Measurements from ENCODE around the gene THADA.

Gene THADA

DNA sequence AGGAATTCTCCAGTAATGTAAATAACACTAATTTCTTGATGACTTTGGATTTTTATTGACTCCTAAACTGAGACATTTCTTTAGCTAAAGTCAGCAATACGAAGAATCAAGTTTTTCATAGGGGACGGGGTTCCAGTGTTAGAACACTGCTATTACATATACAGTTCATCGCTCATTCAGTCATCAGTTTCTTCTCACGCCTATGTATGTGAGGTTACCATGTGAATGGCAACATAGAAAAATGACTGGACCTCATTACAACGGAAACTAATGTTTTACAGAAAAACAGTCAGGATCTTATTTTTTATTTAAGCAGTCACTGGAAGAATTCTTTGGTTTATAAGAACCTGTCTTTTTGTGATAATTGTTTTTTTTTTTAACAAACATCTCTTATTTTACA, 56.4 kb downstream of the THADA start:
- Histone ChIP-seq H2AFZ (ENCODE audit: low read depth, low read length, severe bottlenecking) (no peak overlapping the region), H3K9me3 (ENCODE audit: insufficient read depth, low read length) (no peaks in the 10 kb centered on the region), H3K4me3 (ENCODE audit: insufficient read depth, low read length, poor library complexity, severe bottlenecking) (no peak overlapping the region), H3K9me2 (replicated peaks; ENCODE audit: insufficient read depth, low read length) (no peaks in the 10 kb centered on the region), H3F3A (ENCODE audit: insufficient read depth) (peaks cover 7% of the 10 kb centered on the region; the same call in 1 of the 2 replicates), H3K27me3 (ENCODE audit: low read length) (no peaks in the 10 kb centered on the region), H3K27ac (ENCODE audit: low read depth, low read length) (no peak overlapping the region), H4K20me1 (ENCODE audit: low read depth, low read length) (0 out of 2 replicates have a peak, but pooled peaks cover 4% of the 10 kb centered on the region), H3K79me2 (ENCODE audit: insufficient read depth, low read length) (no peaks in the 10 kb centered on the region), H3K36me3 (ENCODE audit: low read length) (peaks cover 32% of the 10 kb centered on the region; the same call in 1 of the 2 replicates), H3K9ac (ENCODE audit: low read length) (no peak overlapping the region), H3K4me2 (ENCODE audit: low read depth, low read length, poor library complexity, severe bottlenecking) (no peak overlapping the region)
- TF ChIP-seq, protein P1, sequence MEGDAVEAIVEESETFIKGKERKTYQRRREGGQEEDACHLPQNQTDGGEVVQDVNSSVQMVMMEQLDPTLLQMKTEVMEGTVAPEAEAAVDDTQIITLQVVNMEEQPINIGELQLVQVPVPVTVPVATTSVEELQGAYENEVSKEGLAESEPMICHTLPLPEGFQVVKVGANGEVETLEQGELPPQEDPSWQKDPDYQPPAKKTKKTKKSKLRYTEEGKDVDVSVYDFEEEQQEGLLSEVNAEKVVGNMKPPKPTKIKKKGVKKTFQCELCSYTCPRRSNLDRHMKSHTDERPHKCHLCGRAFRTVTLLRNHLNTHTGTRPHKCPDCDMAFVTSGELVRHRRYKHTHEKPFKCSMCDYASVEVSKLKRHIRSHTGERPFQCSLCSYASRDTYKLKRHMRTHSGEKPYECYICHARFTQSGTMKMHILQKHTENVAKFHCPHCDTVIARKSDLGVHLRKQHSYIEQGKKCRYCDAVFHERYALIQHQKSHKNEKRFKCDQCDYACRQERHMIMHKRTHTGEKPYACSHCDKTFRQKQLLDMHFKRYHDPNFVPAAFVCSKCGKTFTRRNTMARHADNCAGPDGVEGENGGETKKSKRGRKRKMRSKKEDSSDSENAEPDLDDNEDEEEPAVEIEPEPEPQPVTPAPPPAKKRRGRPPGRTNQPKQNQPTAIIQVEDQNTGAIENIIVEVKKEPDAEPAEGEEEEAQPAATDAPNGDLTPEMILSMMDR (IDR thresholded peaks at IDR 0.05; ENCODE audit: insufficient read depth, low read length, poor library complexity, severe bottlenecking) = no peak
- TF ChIP-seq EZH2phosphoT487 (conservative IDR thresholded peaks at IDR 0.05; ENCODE audit: low read length) = no peak

DNA sequence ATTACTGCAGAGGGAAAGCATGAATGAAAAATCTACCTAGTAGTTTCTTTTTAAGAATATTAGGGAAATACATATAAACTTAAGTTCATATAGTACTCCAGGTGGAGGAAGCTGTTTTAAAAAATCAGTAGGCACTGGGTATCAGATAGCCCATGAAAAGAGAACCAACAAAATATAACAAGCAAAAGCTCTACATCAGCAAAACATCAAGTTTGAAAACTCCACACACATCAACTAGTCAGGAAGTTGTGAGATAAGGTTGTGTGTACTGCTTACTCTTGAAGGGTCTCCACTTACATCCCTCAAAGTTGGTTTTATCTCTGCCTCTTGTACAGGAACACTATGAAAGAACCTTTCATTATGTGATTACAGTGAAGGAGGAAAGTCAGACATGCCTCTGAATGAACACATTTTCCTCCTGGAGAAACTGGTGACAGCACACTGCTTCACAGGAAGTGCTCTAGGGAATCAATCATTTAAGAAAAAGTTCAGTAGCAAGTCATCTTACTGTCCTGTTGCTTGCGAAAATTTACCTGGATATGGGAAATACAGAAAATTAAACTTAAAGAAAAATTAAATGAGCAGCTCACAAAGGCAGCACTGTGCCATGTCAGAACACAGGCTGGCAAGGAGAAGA, 57.7 kb downstream of the THADA start:
- no peaks in the 10 kb centered on the region for H3K79me2 ChIP-seq (ENCODE audit: insufficient read depth, low read length)
- H3K27me3 ChIP-seq (ENCODE audit: low read length) = no peaks in the 10 kb centered on the region
- H3K9ac ChIP-seq (ENCODE audit: low read length) = no peak overlapping the region
- no peak overlapping the region for H2AFZ ChIP-seq (ENCODE audit: low read depth, low read length, severe bottlenecking)
- H3K27ac ChIP-seq (ENCODE audit: low read depth, low read length) = no peak overlapping the region
- H3K4me3 ChIP-seq (ENCODE audit: insufficient read depth, low read length, poor library complexity, severe bottlenecking) = no peak overlapping the region
- no peaks in the 10 kb centered on the region for H3K9me3 ChIP-seq (ENCODE audit: insufficient read depth, low read length)
- H3K36me3 ChIP-seq (ENCODE audit: low read length) = peaks cover 32% of the 10 kb centered on the region; the same call in 1 of the 2 replicates
- H3F3A ChIP-seq (ENCODE audit: insufficient read depth) = peaks cover 7% of the 10 kb centered on the region; the same call in 1 of the 2 replicates
- TF ChIP-seq, protein P1 (IDR thresholded peaks at IDR 0.05; ENCODE audit: insufficient read depth, low read length, poor library complexity, severe bottlenecking) = no peak
- no peak for TF ChIP-seq EZH2phosphoT487 (conservative IDR thresholded peaks at IDR 0.05; ENCODE audit: low read length)
- no peaks in the 10 kb centered on the region for H3K9me2 ChIP-seq (replicated peaks; ENCODE audit: insufficient read depth, low read length)
- no peak overlapping the region for H3K4me2 ChIP-seq (ENCODE audit: low read depth, low read length, poor library complexity, severe bottlenecking)
- 0 out of 2 replicates have a peak, but pooled peaks cover 4% of the 10 kb centered on the region for H4K20me1 ChIP-seq (ENCODE audit: low read depth, low read length)

DNA sequence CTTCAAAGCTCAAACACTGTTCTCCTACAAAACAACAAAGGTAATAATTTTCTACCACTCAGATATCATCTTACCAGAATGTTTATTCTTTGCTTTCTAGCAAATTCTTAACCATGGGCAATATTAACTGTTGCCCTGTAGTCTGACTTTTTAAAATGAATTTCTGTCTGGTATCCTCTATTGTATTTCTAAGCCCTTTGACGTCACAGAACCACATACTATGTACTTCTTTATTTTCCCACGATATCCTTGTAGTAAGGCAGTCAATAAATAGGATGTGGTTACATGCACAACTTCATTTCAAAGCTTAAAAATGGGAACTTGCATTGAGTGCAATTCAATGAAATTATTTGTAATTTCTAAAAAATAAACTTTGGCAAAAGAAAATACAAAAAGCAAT, 58.7 kb downstream of the THADA start:
- Histone ChIP-seq H3K4me3 (ENCODE audit: insufficient read depth, low read length, poor library complexity, severe bottlenecking) (no peak overlapping the region), H3K9me3 (ENCODE audit: insufficient read depth, low read length) (no peaks in the 10 kb centered on the region), H2AFZ (ENCODE audit: low read depth, low read length, severe bottlenecking) (no peak overlapping the region), H3K27ac (ENCODE audit: low read depth, low read length) (no peak overlapping the region), H3K79me2 (ENCODE audit: insufficient read depth, low read length) (no peaks in the 10 kb centered on the region), H3K4me2 (ENCODE audit: low read depth, low read length, poor library complexity, severe bottlenecking) (no peak overlapping the region), H3K9me2 (replicated peaks; ENCODE audit: insufficient read depth, low read length) (no peaks in the 10 kb centered on the region), H3F3A (ENCODE audit: insufficient read depth) (peaks cover 3% of the 10 kb centered on the region; the same call in 1 of the 2 replicates), H4K20me1 (ENCODE audit: low read depth, low read length) (0 out of 2 replicates have a peak, but pooled peaks cover 3% of the 10 kb centered on the region), H3K9ac (ENCODE audit: low read length) (no peak overlapping the region), H3K27me3 (ENCODE audit: low read length) (no peaks in the 10 kb centered on the region), H3K36me3 (ENCODE audit: low read length) (peaks cover 32% of the 10 kb centered on the region; the same call in 1 of the 2 replicates)
- TF ChIP-seq EZH2phosphoT487 (conservative IDR thresholded peaks at IDR 0.05; ENCODE audit: low read length) = no peak
- TF ChIP-seq, protein P1 (IDR thresholded peaks at IDR 0.05; ENCODE audit: insufficient read depth, low read length, poor library complexity, severe bottlenecking) = no peak
